HEK293 (cell line): ENCODE data around the gene TBK1.
A peak's percentile ranks its signal among the peaks of the same experiment; 100 is the strongest.

Source experiments
- CTCF ChIA-PET: fragments of 350-600 bp; formaldehyde crosslinking; extraction: SDS; loops from one replicate; lab custom pipeline; 2021; ENCODE audit warnings: antibody characterized with exemption; lab: Yijun Ruan, JAX
- POLR2A ChIA-PET: fragments of 300-600 bp; formaldehyde crosslinking; extraction: SDS; loops from one replicate; lab custom pipeline; 2020; ENCODE audit warnings: antibody characterized with exemption, inconsistent platforms; lab: Yijun Ruan, JAX
- H3K27ac ChIP-seq: fragments of 200-500 bp; sonication (Bioruptor generic); 2 replicates; pipeline ENCODE4 v1.5.1; 2014; ENCODE audit warnings: low read depth, low read length, control low read depth, inconsistent platforms; ENCODE audit errors: extremely low read depth
- H3K36me3 ChIP-seq, 2 experiments: fragments of 200-500 bp in 1 of 2; sonication (Bioruptor generic) in 1 of 2; 1 replicate in 1 of 2; 2 replicates in 1 of 2; pipeline ENCODE4 v1.5.1; 2014 to 2017; ENCODE audit warnings: inconsistent platforms in 2 of 2, low read length in 2 of 2; ENCODE audit not compliant: control insufficient read depth in 2 of 2, insufficient read depth in 1 of 2
- H3K4me1 ChIP-seq: fragments of 200-500 bp; sonication (Bioruptor generic); 2 replicates; pipeline ENCODE4 v1.5.1; 2014; ENCODE audit warnings: mild to moderate bottlenecking, low read length, inconsistent platforms; ENCODE audit not compliant: control insufficient read depth, insufficient read depth
- H3K4me3 ChIP-seq: 2 replicates; pipeline ENCODE4 v1.5.1; 2011; ENCODE audit warnings: low read depth, mild to moderate bottlenecking, control low read depth, low read length, moderate library complexity
- H3K9me3 ChIP-seq: fragments of 200-500 bp; sonication (Bioruptor generic); 2 replicates; pipeline ENCODE4 v1.5.1; 2014; ENCODE audit warnings: low read depth, low read length, inconsistent platforms; ENCODE audit not compliant: control insufficient read depth, insufficient read depth
- BCL11B ChIP-seq: fragments of 450-650 bp; formaldehyde crosslinking; IDR thresholded peaks from 2 replicates; pipeline ENCODE4 v1.5.1; 2016; ENCODE audit warnings: low read depth, missing biosample characterization, missing genetic modification characterization
- FEZF1 ChIP-seq: fragments of 450-650 bp; formaldehyde crosslinking; IDR thresholded peaks from 2 replicates; pipeline ENCODE4 v1.5.1; 2016; ENCODE audit warnings: missing biosample characterization, missing genetic modification characterization
- GLIS1 ChIP-seq: fragments of 450-650 bp; formaldehyde crosslinking; IDR thresholded peaks from 2 replicates; pipeline ENCODE4 v1.5.1; 2016; ENCODE audit warnings: missing biosample characterization, missing genetic modification characterization
- SCRT2 ChIP-seq: fragments of 450-650 bp; formaldehyde crosslinking; IDR thresholded peaks from 2 replicates; pipeline ENCODE4 v1.5.1; 2016; ENCODE audit warnings: missing biosample characterization, missing genetic modification characterization
- ZBTB8A ChIP-seq: fragments of 450-650 bp; formaldehyde crosslinking; IDR thresholded peaks from 2 replicates; pipeline ENCODE4 v1.5.1; 2016; ENCODE audit warnings: missing biosample characterization, missing genetic modification characterization
- ZFHX2 ChIP-seq: fragments of 450-650 bp; formaldehyde crosslinking; conservative IDR thresholded peaks from 2 replicates; pipeline ENCODE4 v1.5.1; 2016; ENCODE audit warnings: missing biosample characterization, missing genetic modification characterization
- ZFP37 ChIP-seq: fragments of 450-650 bp; formaldehyde crosslinking; IDR thresholded peaks from 2 replicates; pipeline ENCODE4 v1.5.1; 2016; ENCODE audit warnings: missing biosample characterization, missing genetic modification characterization
- ZIC2 ChIP-seq: fragments of 450-650 bp; formaldehyde crosslinking; IDR thresholded peaks from 2 replicates; pipeline ENCODE4 v1.5.1; 2016; ENCODE audit warnings: missing biosample characterization, missing genetic modification characterization
- ZNF10 ChIP-seq: fragments of 450-650 bp; formaldehyde crosslinking; IDR thresholded peaks from 2 replicates; pipeline ENCODE4 v1.5.1; 2017; ENCODE audit warnings: missing biosample characterization, missing genetic modification characterization
- ZNF157 ChIP-seq: fragments of 450-650 bp; formaldehyde crosslinking; IDR thresholded peaks from 2 replicates; pipeline ENCODE4 v1.5.1; 2016; ENCODE audit warnings: missing biosample characterization, missing genetic modification characterization
- ZNF202 ChIP-seq: fragments of 450-650 bp; formaldehyde crosslinking; IDR thresholded peaks from 2 replicates; pipeline ENCODE4 v1.5.1; 2016; ENCODE audit warnings: missing biosample characterization, missing genetic modification characterization, borderline replicate concordance
- ZNF221 ChIP-seq: fragments of 450-650 bp; formaldehyde crosslinking; IDR thresholded peaks from 2 replicates; pipeline ENCODE4 v1.5.1; 2017; ENCODE audit warnings: missing biosample characterization, missing genetic modification characterization, borderline replicate concordance
- ZNF223 ChIP-seq: fragments of 450-650 bp; formaldehyde crosslinking; IDR thresholded peaks from 2 replicates; pipeline ENCODE4 v1.5.1; 2016; ENCODE audit warnings: missing biosample characterization, missing genetic modification characterization
- ZNF341 ChIP-seq: fragments of 450-650 bp; formaldehyde crosslinking; IDR thresholded peaks from 2 replicates; pipeline ENCODE4; 2016; ENCODE audit warnings: low read depth, missing biosample characterization, missing genetic modification characterization
- ZNF350 ChIP-seq: fragments of 450-650 bp; formaldehyde crosslinking; IDR thresholded peaks from 2 replicates; pipeline ENCODE4 v1.5.0; 2017; ENCODE audit warnings: missing biosample characterization, mild to moderate bottlenecking, missing genetic modification characterization
- ZNF416 ChIP-seq: fragments of 450-650 bp; formaldehyde crosslinking; IDR thresholded peaks from 2 replicates; pipeline ENCODE4 v1.5.1; 2016; ENCODE audit warnings: missing biosample characterization, missing genetic modification characterization
- ZNF423 ChIP-seq: fragments of 450-650 bp; formaldehyde crosslinking; IDR thresholded peaks from 2 replicates; pipeline ENCODE4 v1.5.1; 2016; ENCODE audit warnings: missing biosample characterization, missing genetic modification characterization
- ZNF514 ChIP-seq: fragments of 450-650 bp; formaldehyde crosslinking; IDR thresholded peaks from 2 replicates; pipeline ENCODE4 v1.5.1; 2016; ENCODE audit warnings: missing biosample characterization, missing genetic modification characterization
- ZNF529 ChIP-seq: fragments of 450-650 bp; formaldehyde crosslinking; IDR thresholded peaks from 2 replicates; pipeline ENCODE4 v1.5.1; 2017; ENCODE audit warnings: missing genetic modification characterization, missing biosample characterization; ENCODE audit not compliant: insufficient replicate concordance
- ZNF549 ChIP-seq: fragments of 450-650 bp; IDR thresholded peaks from 2 replicates; pipeline ENCODE4 v1.5.1; 2018; ENCODE audit warnings: missing biosample characterization, missing genetic modification characterization, mild to moderate bottlenecking, inconsistent platforms, moderate library complexity
- ZNF571 ChIP-seq: fragments of 450-650 bp; formaldehyde crosslinking; IDR thresholded peaks from 2 replicates; pipeline ENCODE4 v1.5.0; 2017; ENCODE audit warnings: missing biosample characterization, missing genetic modification characterization
- ZNF585B ChIP-seq: fragments of 450-650 bp; formaldehyde crosslinking; IDR thresholded peaks from 2 replicates; pipeline ENCODE4 v1.5.1; 2016; ENCODE audit warnings: missing biosample characterization, missing genetic modification characterization
- ZNF660 ChIP-seq: fragments of 450-650 bp; IDR thresholded peaks from 2 replicates; pipeline ENCODE4 v1.5.1; 2018; ENCODE audit warnings: missing biosample characterization, mild to moderate bottlenecking, missing genetic modification characterization
- ZNF664 ChIP-seq: fragments of 450-650 bp; formaldehyde crosslinking; IDR thresholded peaks from 2 replicates; pipeline ENCODE4 v1.5.1; 2016; ENCODE audit warnings: missing biosample characterization, missing genetic modification characterization
- ZNF707 ChIP-seq: fragments of 450-650 bp; formaldehyde crosslinking; IDR thresholded peaks from 2 replicates; pipeline ENCODE4 v1.5.1; 2016; ENCODE audit warnings: missing biosample characterization, missing genetic modification characterization
- ZNF768 ChIP-seq: fragments of 450-650 bp; formaldehyde crosslinking; IDR thresholded peaks from 2 replicates; pipeline ENCODE4 v1.5.1; 2018; ENCODE audit warnings: missing biosample characterization, mild to moderate bottlenecking, missing genetic modification characterization
- ZNF837 ChIP-seq: fragments of 450-650 bp; formaldehyde crosslinking; IDR thresholded peaks from 2 replicates; pipeline ENCODE4 v1.5.1; 2016; ENCODE audit warnings: missing biosample characterization, missing genetic modification characterization
- TF ChIP-seq, protein P1 (sequence below): fragments of 450-650 bp; formaldehyde crosslinking; IDR thresholded peaks from 2 replicates; pipeline ENCODE4 v1.5.1; 2016; ENCODE audit warnings: missing biosample characterization, missing genetic modification characterization
- TF ChIP-seq, protein P2 (sequence below): fragments of 450-650 bp; formaldehyde crosslinking; IDR thresholded peaks from 2 replicates; pipeline ENCODE4 v1.5.1; 2016; ENCODE audit warnings: missing biosample characterization, missing genetic modification characterization
- TF ChIP-seq, protein P3 (sequence below): fragments of 450-650 bp; formaldehyde crosslinking; IDR thresholded peaks from 2 replicates; pipeline ENCODE4 v1.5.1; 2016; ENCODE audit warnings: missing biosample characterization, missing genetic modification characterization
- TF ChIP-seq, protein P4 (sequence below): fragments of 450-650 bp; IDR thresholded peaks from 2 replicates; pipeline ENCODE4 v1.5.1; 2018; ENCODE audit warnings: missing biosample characterization, mild to moderate bottlenecking, missing genetic modification characterization

The TBK1 gene

DNA sequence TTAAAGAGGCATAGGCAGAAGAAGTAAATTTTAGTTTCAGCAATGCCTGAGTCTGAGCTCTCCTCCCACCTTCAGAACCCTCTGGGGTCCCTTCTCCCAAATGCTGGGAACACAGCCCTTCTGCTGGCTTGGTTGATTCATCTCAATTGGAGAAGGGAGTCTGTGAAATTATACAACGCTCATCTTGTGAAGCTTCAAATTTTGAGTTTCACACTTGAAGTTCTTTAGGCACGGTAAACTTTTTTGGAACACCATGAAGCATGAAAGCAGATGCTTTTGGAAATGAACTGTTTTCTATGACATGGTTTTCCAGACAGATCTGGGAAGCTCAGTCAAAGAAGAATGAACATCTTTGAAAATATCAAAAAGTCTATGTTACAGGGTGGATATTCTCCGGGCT, 69.9 kb downstream of the TBK1 start:
- H3K36me3 ChIP-seq, result no peaks in the 10 kb centered on the region
- H3K4me3 ChIP-seq, result no peak overlapping the region
- TF ChIP-seq ZNF341 (tag by site-specific recombination), result no peak
- no peak for TF ChIP-seq ZNF416 (tag by site-specific recombination)
- TF ChIP-seq ZNF571 (tag by site-specific recombination), result no peak
- TF ChIP-seq ZNF585B (tag by site-specific recombination), result no peak
- no peak for TF ChIP-seq ZNF707 (tag by site-specific recombination)
- no peak for TF ChIP-seq ZNF202
- no peak for TF ChIP-seq BCL11B
- TF ChIP-seq FEZF1 (tag by site-specific recombination), result no peak
- TF ChIP-seq, protein P1, sequence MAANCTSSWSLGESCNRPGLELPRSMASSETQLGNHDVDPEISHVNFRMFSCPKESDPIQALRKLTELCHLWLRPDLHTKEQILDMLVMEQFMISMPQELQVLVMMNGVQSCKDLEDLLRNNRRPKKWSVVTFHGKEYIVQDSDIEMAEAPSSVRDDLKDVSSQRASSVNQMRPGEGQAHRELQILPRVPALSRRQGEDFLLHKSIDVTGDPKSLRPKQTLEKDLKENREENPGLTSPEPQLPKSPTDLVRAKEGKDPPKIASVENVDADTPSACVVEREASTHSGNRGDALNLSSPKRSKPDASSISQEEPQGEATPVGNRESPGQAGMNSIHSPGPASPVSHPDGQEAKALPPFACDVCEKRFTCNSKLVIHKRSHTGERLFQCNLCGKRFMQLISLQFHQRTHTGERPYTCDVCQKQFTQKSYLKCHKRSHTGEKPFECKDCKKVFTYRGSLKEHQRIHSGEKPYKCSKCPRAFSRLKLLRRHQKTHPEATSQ (tag by site-specific recombination), result no peak
- no peak for TF ChIP-seq ZNF514
- no peak for TF ChIP-seq ZNF10
- no peak for TF ChIP-seq ZNF350 (tag by site-specific recombination)
- TF ChIP-seq ZNF837 (tag by site-specific recombination), result no peak
- TF ChIP-seq ZNF529 (tag by site-specific recombination), result no peak
- TF ChIP-seq, protein P2, sequence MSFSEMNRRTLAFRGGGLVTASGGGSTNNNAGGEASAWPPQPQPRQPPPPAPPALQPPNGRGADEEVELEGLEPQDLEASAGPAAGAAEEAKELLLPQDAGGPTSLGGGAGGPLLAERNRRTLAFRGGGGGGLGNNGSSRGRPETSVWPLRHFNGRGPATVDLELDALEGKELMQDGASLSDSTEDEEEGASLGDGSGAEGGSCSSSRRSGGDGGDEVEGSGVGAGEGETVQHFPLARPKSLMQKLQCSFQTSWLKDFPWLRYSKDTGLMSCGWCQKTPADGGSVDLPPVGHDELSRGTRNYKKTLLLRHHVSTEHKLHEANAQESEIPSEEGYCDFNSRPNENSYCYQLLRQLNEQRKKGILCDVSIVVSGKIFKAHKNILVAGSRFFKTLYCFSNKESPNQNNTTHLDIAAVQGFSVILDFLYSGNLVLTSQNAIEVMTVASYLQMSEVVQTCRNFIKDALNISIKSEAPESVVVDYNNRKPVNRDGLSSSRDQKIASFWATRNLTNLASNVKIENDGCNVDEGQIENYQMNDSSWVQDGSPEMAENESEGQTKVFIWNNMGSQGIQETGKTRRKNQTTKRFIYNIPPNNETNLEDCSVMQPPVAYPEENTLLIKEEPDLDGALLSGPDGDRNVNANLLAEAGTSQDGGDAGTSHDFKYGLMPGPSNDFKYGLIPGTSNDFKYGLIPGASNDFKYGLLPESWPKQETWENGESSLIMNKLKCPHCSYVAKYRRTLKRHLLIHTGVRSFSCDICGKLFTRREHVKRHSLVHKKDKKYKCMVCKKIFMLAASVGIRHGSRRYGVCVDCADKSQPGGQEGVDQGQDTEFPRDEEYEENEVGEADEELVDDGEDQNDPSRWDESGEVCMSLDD (tag by site-specific recombination), result no peak
- TF ChIP-seq ZNF223 (tag by site-specific recombination), result no peak
- no peak for TF ChIP-seq ZNF157
- no peak for TF ChIP-seq ZNF660 (tag by site-specific recombination)
- TF ChIP-seq GLIS1 (tag by site-specific recombination), result no peak
- TF ChIP-seq, all 188 proteins: peak for 0
- no peaks in the 10 kb centered on the region for H3K9me3 ChIP-seq
- ChIA-PET CTCF (interaction anchor here (0.6 to 1.3 kb wide), 3 partner anchors 15 to 50 kb away, joined by 3 read pairs; no protein-coding TSS in a partner anchor), POLR2A (no interaction called here)
- no peak overlapping the region; the same call in 1 of the 2 replicates for H3K27ac ChIP-seq
- H3K4me1 ChIP-seq, result no peaks in the 10 kb centered on the region; the same call in 1 of the 2 replicates

DNA sequence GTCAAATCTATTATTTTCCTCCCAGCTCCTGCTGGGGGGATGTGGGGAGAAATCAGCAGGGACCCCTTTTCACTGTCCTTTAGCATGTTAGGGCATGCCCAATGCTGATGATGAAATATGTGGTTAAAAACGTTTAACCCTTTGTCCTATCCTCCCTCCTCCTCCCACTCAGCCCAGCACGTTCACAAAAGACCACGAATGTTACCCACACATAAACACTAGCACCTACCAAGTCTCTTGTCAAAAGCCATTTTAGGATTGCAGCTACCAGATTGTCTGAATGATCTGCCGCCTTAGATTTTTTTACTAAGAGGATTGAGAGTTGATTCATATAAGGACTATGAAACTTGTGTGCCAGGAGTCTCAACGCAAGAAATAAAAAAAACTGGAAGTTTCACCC, 70.4 kb downstream of the TBK1 start:
- Histone ChIP-seq H3K36me3 (no peaks in the 10 kb centered on the region), H3K4me3 (no peak overlapping the region), H3K4me1 (no peaks in the 10 kb centered on the region; the same call in 1 of the 2 replicates), H3K9me3 (no peaks in the 10 kb centered on the region), H3K27ac (peak overlapping the region; percentile 11; the same call in 1 of the 2 replicates)
- ChIA-PET CTCF (interaction anchor here (0.6 to 1.5 kb wide), 5 partner anchors 16 to 175 kb away, joined by 3 to 6 read pairs (median 3); no protein-coding TSS in a partner anchor), POLR2A (no interaction called here)
- TF ChIP-seq ZIC2 (tag by site-specific recombination) (peak; percentile 93), ZFHX2 (tag by site-specific recombination) (peak; percentile 97), ZNF423 (tag by site-specific recombination) (no peak), ZNF549 (tag by site-specific recombination) (no peak), ZNF10 (no peak), ZFP37 (tag by site-specific recombination) (no peak), SCRT2 (tag by site-specific recombination) (no peak), ZNF707 (tag by site-specific recombination) (no peak), ZNF514 (no peak), ZNF768 (tag by site-specific recombination) (no peak), ZNF221 (tag by site-specific recombination) (no peak), ZNF664 (tag by site-specific recombination) (no peak), ZBTB8A (tag by site-specific recombination) (no peak)
- TF ChIP-seq, protein P3, sequence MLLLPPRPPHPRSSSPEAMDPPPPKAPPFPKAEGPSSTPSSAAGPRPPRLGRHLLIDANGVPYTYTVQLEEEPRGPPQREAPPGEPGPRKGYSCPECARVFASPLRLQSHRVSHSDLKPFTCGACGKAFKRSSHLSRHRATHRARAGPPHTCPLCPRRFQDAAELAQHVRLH (tag by site-specific recombination), result no peak
- TF ChIP-seq, protein P4, sequence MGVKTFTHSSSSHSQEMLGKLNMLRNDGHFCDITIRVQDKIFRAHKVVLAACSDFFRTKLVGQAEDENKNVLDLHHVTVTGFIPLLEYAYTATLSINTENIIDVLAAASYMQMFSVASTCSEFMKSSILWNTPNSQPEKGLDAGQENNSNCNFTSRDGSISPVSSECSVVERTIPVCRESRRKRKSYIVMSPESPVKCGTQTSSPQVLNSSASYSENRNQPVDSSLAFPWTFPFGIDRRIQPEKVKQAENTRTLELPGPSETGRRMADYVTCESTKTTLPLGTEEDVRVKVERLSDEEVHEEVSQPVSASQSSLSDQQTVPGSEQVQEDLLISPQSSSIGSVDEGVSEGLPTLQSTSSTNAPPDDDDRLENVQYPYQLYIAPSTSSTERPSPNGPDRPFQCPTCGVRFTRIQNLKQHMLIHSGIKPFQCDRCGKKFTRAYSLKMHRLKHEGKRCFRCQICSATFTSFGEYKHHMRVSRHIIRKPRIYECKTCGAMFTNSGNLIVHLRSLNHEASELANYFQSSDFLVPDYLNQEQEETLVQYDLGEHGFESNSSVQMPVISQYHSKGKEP (tag by site-specific recombination), result no peak
